Natural killer cell treated with Interleukin-12 subunit alpha and Interleukin-12 subunit beta and Interleukin-15 and Interleukin-18, amount 100 ng/mL, for 72 hours (primary cell): ENCODE results near the gene R3HDM2. TPM values are rescaled to one million over a fixed set of nuclear protein-coding genes. Genes with fewer than 3 reads are reported as not detected.
"Not testable (repeated sequence)": the region's sequence is repeated elsewhere in the genome, so short reads cannot be mapped to it uniquely, and the experiment has no call there.

Experiments
- ATAC-seq, 2 donors: fragments of 150-1000 bp; cut with Tn5 transposase in 1 of 2; sonication (Bioruptor Pico), chemical (Tn5 transposase) in 1 of 2; 2 replicates each; pipeline ENCODE4 v1.10.0; 2021
- DNase-seq: peaks from one replicate; pipeline ENCODE4 v3.0.0; 2022; ENCODE audit warnings: low spot score
- H3K27ac Mint-ChIP-seq, 2 donors: 1 replicate in 1 of 2; 2 replicates in 1 of 2; pipeline ENCODE4 v1.8.0; 2022; ENCODE audit warnings: mixed read lengths in 2 of 2, mild to moderate bottlenecking in 1 of 2, moderate library complexity in 1 of 2
- H3K27me3 Mint-ChIP-seq, 2 donors: 1 replicate in 1 of 2; 2 replicates in 1 of 2; pipeline ENCODE4 v1.8.0; 2022; ENCODE audit warnings: mixed read lengths in 2 of 2
- H3K36me3 Mint-ChIP-seq: one replicate; pipeline ENCODE4 v1.8.0; 2022; ENCODE audit warnings: mixed read lengths
- H3K4me1 Mint-ChIP-seq, 2 donors: 1 replicate in 1 of 2; 2 replicates in 1 of 2; pipeline ENCODE4 v1.8.0; 2022; ENCODE audit warnings: low read depth in 2 of 2, mixed read lengths in 2 of 2, mild to moderate bottlenecking in 1 of 2
- H3K4me3 Mint-ChIP-seq: one replicate; pipeline ENCODE4 v1.8.0; 2022; ENCODE audit warnings: mixed read lengths
- H3K9me3 Mint-ChIP-seq: 2 replicates; pipeline ENCODE4 v1.8.0; 2022; ENCODE audit warnings: mixed read lengths
- total RNA-seq, 2 donors: library from RNA; stranded (reverse); gene quantifications; one replicate each; pipeline ENCODE4 v1.2.3, GENCODE V29; 2022

R3HDM2 gene
- total RNA-seq, 2 donors from 2014 or later = 55.4 to 57.2 TPM

- H3K4me1 Mint-ChIP-seq = peaks cover 5 to 8% of the 10 kb centered on the region in 2 donors
- peak overlapping the region in 1 of 2 donors; percentile 66 for H3K27ac Mint-ChIP-seq
- H3K27me3 Mint-ChIP-seq = peaks cover 0 to 6% of the 10 kb centered on the region in 2 donors
- H3K4me3 Mint-ChIP-seq = no peak overlapping the region
- no peaks in the 10 kb centered on the region for H3K9me3 Mint-ChIP-seq
- H3K36me3 Mint-ChIP-seq = no peaks in the 10 kb centered on the region
- ATAC-seq = peak; percentile 63 to 72
- no peak for DNase-seq
Measured at GRCh38 chr12:57452937-57453509, 22.2 kb upstream of the R3HDM2 start.

- Mint-ChIP-seq H3K27me3 (peaks cover 0 to 6% of the 10 kb centered on the region in 2 donors), H3K36me3 (no peaks in the 10 kb centered on the region), H3K4me1 (peaks cover 5 to 8% of the 10 kb centered on the region in 2 donors), H3K4me3 (no peak overlapping the region), H3K9me3 (no peaks in the 10 kb centered on the region), H3K27ac (peak overlapping the region in 1 of 2 donors; percentile 66)
- ATAC-seq (no peak), DNase-seq (no peak)
Measured at GRCh38 chr12:57452181-57452936, 21.5 kb upstream of the R3HDM2 start.

GRCh38 chr12:57451233-57451778, 20.5 kb upstream of the R3HDM2 start:
- H3K4me1 Mint-ChIP-seq = peaks cover 5% of the 10 kb centered on the region in 2 donors
- H3K27ac Mint-ChIP-seq = no peak overlapping the region
- ATAC-seq (no peak), DNase-seq (no peak)
- no peaks in the 10 kb centered on the region for H3K9me3 Mint-ChIP-seq
- H3K36me3 Mint-ChIP-seq = no peaks in the 10 kb centered on the region
- H3K4me3 Mint-ChIP-seq = no peak overlapping the region
- H3K27me3 Mint-ChIP-seq = peaks cover 0 to 6% of the 10 kb centered on the region in 2 donors

DNA sequence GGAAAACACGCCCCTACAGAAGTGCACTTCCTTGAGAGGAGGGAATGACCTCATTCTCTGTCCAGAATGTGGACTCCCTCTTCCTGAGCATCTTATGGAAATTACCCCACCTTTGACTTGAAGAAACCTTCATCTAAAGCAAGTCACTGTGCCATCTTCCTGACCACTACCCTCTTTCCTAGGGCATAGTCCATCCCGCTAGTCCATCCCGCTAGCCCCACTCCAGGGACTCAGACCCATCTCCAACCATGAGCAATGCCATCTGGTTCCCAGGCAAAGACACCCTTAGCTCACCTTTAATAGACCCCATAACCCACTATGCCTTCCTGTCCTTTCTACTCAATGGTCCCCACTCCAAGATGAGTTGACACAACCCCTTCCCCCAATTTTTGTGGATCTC, 19.2 kb upstream of the R3HDM2 start:
- H3K27me3 Mint-ChIP-seq = peaks cover 0 to 6% of the 10 kb centered on the region in 2 donors
- no peak for ATAC-seq
- no peak for DNase-seq
- H3K36me3 Mint-ChIP-seq = no peaks in the 10 kb centered on the region
- H3K9me3 Mint-ChIP-seq = no peaks in the 10 kb centered on the region
- H3K27ac Mint-ChIP-seq = no peak overlapping the region
- peaks cover 0 to 3% of the 10 kb centered on the region in 2 donors for H3K4me1 Mint-ChIP-seq
- H3K4me3 Mint-ChIP-seq = no peak overlapping the region

DNA sequence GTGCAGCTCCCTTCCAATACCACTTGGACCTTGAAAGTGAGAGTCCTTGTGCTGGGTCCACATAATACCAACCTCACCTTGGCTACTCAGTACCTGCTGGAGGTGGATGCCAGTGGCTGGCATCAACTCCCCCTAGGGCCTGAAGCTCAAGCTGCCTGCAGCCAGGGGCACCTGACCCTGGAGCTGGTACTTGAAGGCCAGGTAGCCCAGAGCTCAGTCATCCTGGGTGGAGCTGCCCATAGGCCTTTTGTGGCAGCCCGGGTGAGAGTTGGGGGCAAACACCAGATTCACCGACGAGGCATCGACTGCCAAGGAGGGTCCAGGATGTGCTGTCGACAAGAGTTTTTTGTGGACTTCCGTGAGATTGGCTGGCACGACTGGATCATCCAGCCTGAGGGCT, 18.5 kb upstream of the R3HDM2 start:
- H3K9me3 Mint-ChIP-seq = no peaks in the 10 kb centered on the region
- DNase-seq (no peak), ATAC-seq (no peak)
- H3K36me3 Mint-ChIP-seq = no peaks in the 10 kb centered on the region
- peaks cover 0 to 4% of the 10 kb centered on the region in 2 donors for H3K4me1 Mint-ChIP-seq
- no peak overlapping the region for H3K4me3 Mint-ChIP-seq
- no peak overlapping the region for H3K27ac Mint-ChIP-seq
- H3K27me3 Mint-ChIP-seq = peaks cover 0 to 6% of the 10 kb centered on the region in 2 donors

DNA sequence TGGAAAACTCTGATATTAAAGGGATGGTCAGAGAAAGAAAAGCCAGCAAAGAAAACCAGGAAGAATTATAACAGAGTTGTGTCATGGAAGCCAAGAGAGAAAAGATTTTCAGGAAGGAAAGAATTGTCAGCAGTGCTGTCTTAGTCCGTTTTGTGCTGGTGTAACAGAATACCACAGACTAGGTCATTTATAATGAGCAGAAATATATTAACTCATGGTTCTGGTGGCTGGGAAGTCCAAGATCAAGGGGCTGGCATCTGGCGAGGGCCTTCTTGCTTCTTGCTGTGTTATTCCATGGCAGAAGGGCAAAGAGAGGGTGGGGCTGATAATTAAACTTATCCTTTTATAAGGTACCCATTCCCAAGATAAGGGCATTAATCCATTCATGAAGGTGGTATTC, 17.8 kb upstream of the R3HDM2 start:
- Mint-ChIP-seq H3K9me3 (no peaks in the 10 kb centered on the region), H3K4me3 (no peak overlapping the region)

DNA sequence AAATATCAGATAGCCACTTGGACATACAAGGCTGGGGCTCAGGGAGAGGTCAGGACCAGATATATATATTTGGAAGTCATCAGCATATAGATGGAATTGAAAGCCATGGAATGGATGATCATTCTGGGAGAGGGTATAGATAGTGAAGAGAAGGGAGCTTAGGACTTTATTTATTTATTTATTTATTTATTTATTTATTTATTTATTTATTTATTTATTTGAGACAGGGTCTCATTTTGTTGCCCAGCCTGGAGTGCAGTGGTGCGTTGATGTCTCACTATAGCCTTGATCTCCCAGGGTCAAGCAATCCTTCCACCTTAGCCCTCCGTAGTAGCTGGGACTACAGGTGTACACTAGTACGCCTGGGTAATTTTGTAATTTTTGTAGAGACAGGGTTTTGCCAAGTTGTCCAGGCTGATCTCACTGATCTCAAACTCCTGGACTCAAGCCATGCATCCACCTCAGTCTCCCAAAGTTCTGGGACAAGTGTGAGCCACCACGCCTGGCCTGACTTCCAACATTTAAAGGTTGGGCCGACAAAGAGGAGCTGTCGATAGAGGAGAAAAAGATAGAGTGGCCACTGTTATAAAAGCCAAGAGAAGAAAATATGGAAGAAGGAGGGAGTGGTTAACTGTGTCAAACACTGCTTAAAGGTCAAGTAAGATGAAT, 15.6 kb upstream of the R3HDM2 start:
- H3K9me3 Mint-ChIP-seq = no peaks in the 10 kb centered on the region
- peaks cover 6% of the 10 kb centered on the region for H3K36me3 Mint-ChIP-seq
- no peak overlapping the region for H3K4me3 Mint-ChIP-seq
- H3K27me3 Mint-ChIP-seq = peaks cover 3 to 6% of the 10 kb centered on the region in 2 donors
- no peak overlapping the region for H3K27ac Mint-ChIP-seq
- H3K4me1 Mint-ChIP-seq = peaks cover 0 to 4% of the 10 kb centered on the region in 2 donors
- DNase-seq (no peak), ATAC-seq (no peak)

More for the DNA sequence above, 17.8 kb upstream of the R3HDM2 start:
- Mint-ChIP-seq H3K36me3 (no peaks in the 10 kb centered on the region), H3K27me3 (peaks cover 0 to 6% of the 10 kb centered on the region in 2 donors), H3K27ac (no peak overlapping the region), H3K4me1 (peaks cover 0 to 4% of the 10 kb centered on the region in 2 donors)
- DNase-seq = no peak
- ATAC-seq = no peak

DNA sequence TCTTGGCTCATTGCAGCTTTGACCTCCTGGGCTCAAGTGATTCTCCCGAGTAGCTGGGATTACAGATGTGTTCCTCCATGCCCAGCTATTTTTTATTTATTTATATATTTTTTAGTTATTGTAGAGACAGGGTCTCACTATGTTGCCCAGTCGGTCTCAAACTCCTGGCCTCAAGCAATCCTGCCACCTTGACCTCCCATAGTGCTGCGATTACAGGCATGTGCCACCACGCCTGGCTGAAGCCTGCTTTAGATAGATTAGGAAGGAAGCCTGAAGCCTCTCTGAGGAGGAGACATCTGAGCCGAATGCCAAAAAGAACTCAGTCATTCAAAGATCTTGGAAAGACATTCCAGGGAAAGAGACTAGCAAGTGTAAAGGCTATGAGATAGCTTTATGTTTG, 13.9 kb upstream of the R3HDM2 start:
- H3K36me3 Mint-ChIP-seq = peaks cover 6% of the 10 kb centered on the region
- ATAC-seq = no peak
- DNase-seq = no peak
- H3K4me3 Mint-ChIP-seq = no peak overlapping the region
- H3K4me1 Mint-ChIP-seq = peaks cover 0 to 4% of the 10 kb centered on the region in 2 donors
- H3K27ac Mint-ChIP-seq = no peak overlapping the region
- no peaks in the 10 kb centered on the region for H3K9me3 Mint-ChIP-seq
- peaks cover 4 to 14% of the 10 kb centered on the region in 2 donors for H3K27me3 Mint-ChIP-seq

DNA sequence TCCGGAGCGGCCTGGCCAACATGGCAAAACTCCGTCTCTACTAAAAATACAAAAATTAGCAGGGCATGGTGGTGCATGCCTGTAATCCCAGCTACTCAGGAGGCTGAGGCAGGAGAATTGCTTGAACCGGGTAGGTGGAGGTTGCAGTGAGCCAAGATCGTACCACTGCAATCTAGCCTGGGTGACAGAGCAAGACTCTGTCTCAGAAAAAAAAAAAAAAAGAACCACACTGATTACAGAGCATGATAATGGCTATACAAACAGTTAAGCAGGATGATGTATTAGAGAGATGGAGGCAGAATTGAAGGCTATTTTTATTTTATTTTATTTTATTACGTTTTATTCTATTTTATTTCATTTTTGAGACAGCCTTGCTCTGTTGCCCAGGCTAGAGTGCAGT, 13.5 kb upstream of the R3HDM2 start:
- ATAC-seq, H3K27ac Mint-ChIP-seq: not testable (repeated sequence)

GRCh38 chr12:57441846-57442427, 11.1 kb upstream of the R3HDM2 start:
- ATAC-seq = no peak
- no peak overlapping the region for H3K27ac Mint-ChIP-seq
- peaks cover 4 to 14% of the 10 kb centered on the region in 2 donors for H3K27me3 Mint-ChIP-seq
- no peak for DNase-seq
- H3K4me1 Mint-ChIP-seq = peaks cover 0 to 4% of the 10 kb centered on the region in 2 donors
- H3K4me3 Mint-ChIP-seq = no peak overlapping the region
- peaks cover 6% of the 10 kb centered on the region for H3K36me3 Mint-ChIP-seq
- H3K9me3 Mint-ChIP-seq = no peaks in the 10 kb centered on the region

More for the DNA sequence above, 13.5 kb upstream of the R3HDM2 start:
- peaks cover 4 to 14% of the 10 kb centered on the region in 2 donors for H3K27me3 Mint-ChIP-seq
- H3K4me1 Mint-ChIP-seq, DNase-seq, H3K4me3 Mint-ChIP-seq, H3K36me3 Mint-ChIP-seq, H3K9me3 Mint-ChIP-seq: not testable (repeated sequence)

- not testable (repeated sequence) for H3K36me3 Mint-ChIP-seq, H3K4me3 Mint-ChIP-seq, DNase-seq, H3K27ac Mint-ChIP-seq, ATAC-seq, H3K9me3 Mint-ChIP-seq, H3K4me1 Mint-ChIP-seq
- peaks cover 4 to 14% of the 10 kb centered on the region in 2 donors for H3K27me3 Mint-ChIP-seq
Measured at GRCh38 chr12:57441393-57441792, 10.6 kb upstream of the R3HDM2 start.

- peaks cover 8 to 9% of the 10 kb centered on the region in 2 donors for H3K4me1 Mint-ChIP-seq
- no peak overlapping the region for H3K27ac Mint-ChIP-seq
- no peak for ATAC-seq
- DNase-seq = no peak
- no peaks in the 10 kb centered on the region for H3K9me3 Mint-ChIP-seq
- no peak overlapping the region for H3K4me3 Mint-ChIP-seq
- peaks cover 6% of the 10 kb centered on the region for H3K36me3 Mint-ChIP-seq
- peaks cover 4 to 14% of the 10 kb centered on the region in 2 donors for H3K27me3 Mint-ChIP-seq
Measured at GRCh38 chr12:57439762-57440266, 9.0 kb upstream of the R3HDM2 start.

DNA sequence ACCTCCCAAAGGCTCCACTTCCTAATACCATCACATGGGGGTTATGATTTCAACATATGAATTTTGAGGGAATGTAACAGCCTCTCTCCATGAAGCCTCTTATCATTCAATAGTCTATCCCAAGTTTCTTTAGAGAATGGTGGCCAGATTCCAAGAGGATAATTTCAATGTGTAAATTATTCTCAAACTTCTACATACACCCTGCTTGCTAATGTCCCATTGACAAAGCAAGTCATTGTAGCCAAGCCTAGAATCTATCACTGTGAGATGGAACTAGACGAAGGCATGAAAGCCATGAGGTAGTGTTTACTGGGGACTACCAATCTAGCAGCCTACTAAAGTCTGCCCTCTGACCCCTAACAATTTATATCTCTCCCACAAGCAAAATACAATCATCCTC, 7.6 kb upstream of the R3HDM2 start:
- DNase-seq = no peak
- H3K36me3 Mint-ChIP-seq = peaks cover 6% of the 10 kb centered on the region
- peaks cover 13 to 15% of the 10 kb centered on the region in 2 donors for H3K4me1 Mint-ChIP-seq
- H3K27me3 Mint-ChIP-seq = peaks cover 4 to 14% of the 10 kb centered on the region in 2 donors
- H3K9me3 Mint-ChIP-seq = no peaks in the 10 kb centered on the region
- ATAC-seq = no peak
- no peak overlapping the region for H3K4me3 Mint-ChIP-seq
- H3K27ac Mint-ChIP-seq = no peak overlapping the region
